ENCODE results near the gene PMS1. TPM values are rescaled to one million over a fixed set of nuclear protein-coding genes. Genes with fewer than 3 reads are reported as not detected.

PMS1 gene
- total and polyA plus RNA-seq, 9 of the 15 experiments (the other 6 are each of a cell fraction or from before 2014, with no cell fraction given) = 14.5 to 29.8 (median 24.7) TPM

GRCh38 chr2:189751080-189751658 lies 33.1 kb upstream of the PMS1 start (continued):
- TF ChIP-seq CHD7 (IDR thresholded peaks at IDR 0.05; ENCODE audit: low read depth, low read length) (no peak), HDAC3 (IDR thresholded peaks at IDR 0.05; ENCODE audit: borderline replicate concordance, partially characterized antibody) (no peak), BCOR (IDR thresholded peaks at IDR 0.05) (no peak), RAD21 (CRISPR knock-in tag; conservative IDR thresholded peaks at IDR 0.05 in 1 of 2, IDR thresholded peaks at IDR 0.05 in 1 of 2) (peak; percentile 16 to 59; a peak in 3 of 4 replicates), JUNB (CRISPR knock-in tag; conservative IDR thresholded peaks at IDR 0.05) (no peak), TFE3 (CRISPR knock-in tag; IDR thresholded peaks at IDR 0.05) (no peak), FOS (IDR thresholded peaks at IDR 0.05; ENCODE audit: extremely low read depth, insufficient read length) (no peak), KLF6 (CRISPR knock-in tag; IDR thresholded peaks at IDR 0.05; ENCODE audit: borderline replicate concordance) (no peak), POLR2AphosphoS5 (IDR thresholded peaks at IDR 0.05; ENCODE audit: control insufficient read depth, insufficient read depth, low read depth, low read length) (no peak), KDM5B (IDR thresholded peaks at IDR 0.05; ENCODE audit: insufficient replicate concordance, low read depth, low read length) (no peak), PHB2 (IDR thresholded peaks at IDR 0.05; ENCODE audit: low read depth) (no peak)
